GM18502 (cell line): ENCODE data around the gene CEP295NL.
"Not testable (repeated sequence)": the region's sequence is repeated elsewhere in the genome, so short reads cannot be mapped to it uniquely, and the experiment has no call there.

Experiments
- ATAC-seq: cut with Tn5 transposase; IDR thresholded peaks from one replicate; pipeline ENCODE4 v1.9.1; 2021; ENCODE audit warnings: mild to moderate bottlenecking; ENCODE audit not compliant: unreplicated experiment, poor library complexity

The CEP295NL gene

GRCh38 chr17:78910497-78911284, 7.7 kb upstream of the CEP295NL start:
- ATAC-seq: no peak

DNA sequence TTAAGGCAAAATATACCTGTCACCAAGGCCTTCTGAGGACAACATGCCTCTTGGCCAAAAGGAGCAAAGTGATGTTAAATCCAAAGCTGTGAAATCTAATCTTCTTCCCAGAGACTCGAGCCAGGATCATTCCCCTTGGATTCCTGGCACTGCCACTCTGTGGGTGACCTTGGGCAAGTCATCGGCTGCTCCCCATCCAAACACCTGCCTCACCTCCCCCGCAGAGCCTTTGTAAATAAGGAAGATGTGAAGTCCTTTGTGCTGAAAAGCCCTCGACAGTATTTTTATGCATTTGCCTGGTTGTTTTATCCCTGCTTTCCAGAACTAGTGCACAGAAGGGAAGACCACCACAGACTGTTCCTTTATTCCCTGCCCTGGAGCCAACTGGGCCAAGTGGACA, 5.4 kb upstream of the CEP295NL start:
- ATAC-seq: no peak

DNA sequence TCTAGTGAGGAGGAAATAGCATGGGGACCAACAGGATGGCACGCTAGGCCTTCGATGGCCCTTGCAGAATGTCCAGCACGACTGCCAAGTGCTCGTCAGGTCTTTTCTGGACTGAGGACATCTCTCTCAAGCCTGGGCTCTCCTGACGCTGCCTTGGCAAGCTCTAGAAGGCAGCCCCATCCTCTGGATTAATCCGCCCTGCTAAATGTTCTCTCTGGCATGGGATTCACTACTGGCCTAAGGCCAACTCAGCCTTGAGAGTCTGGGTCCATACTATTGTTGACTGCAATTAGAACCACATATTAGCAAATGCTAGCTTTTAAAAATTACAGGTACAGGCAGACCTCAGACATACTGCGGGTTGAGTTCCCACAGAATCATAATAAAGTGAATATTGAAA, 2.5 kb upstream of the CEP295NL start:
- ATAC-seq: no peak

DNA sequence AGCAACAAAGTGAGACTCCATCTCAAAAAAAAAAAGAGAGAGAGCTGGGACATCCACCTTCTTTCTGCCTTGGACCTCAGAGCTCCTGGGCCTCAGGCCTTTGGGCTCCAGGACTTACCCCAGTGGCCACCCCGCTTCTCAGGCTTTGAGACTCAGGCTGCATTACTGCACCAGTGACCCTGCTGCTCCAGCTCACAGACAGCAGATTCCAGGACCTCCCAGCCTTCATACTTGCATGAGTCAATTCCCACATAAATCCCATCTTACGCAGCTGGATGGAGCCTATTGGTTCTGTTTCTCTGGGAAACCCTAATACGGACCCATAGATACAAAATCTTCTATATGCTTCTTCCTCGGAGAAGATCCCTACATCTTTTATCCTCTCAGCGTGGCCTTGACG, 2.1 kb upstream of the CEP295NL start:
- ATAC-seq: no peak

GRCh38 chr17:78904371-78904770, 1.4 kb upstream of the CEP295NL start:
- ATAC-seq: no peak

DNA sequence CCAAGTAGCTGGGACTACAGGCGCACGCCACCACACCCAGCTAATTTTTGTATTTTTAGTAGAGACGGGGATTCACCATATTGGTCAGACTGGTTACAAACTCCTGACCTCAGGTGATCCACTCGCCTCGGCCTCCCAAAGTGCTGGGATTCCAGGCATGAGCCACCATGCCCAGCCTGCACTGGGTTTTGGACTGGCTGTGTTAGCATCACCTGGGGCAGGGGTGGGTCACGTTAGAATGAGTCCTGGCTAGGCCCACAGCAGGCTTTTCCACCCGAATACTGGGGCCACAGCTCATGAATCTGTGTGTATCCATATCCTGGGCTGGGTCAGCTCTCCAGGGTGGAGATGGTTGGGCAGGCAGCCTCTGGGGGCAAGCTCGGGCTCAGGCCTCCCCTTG, 770 bp downstream of the CEP295NL start:
- ATAC-seq: not testable (repeated sequence)

- ATAC-seq: no peak
Measured at GRCh38 chr17:78901806-78902205, 1.2 kb downstream of the CEP295NL start.

- no peak for ATAC-seq
Measured at GRCh38 chr17:78900816-78901215, 2.2 kb downstream of the CEP295NL start.

GRCh38 chr17:78899361-78900260, 3.4 kb downstream of the CEP295NL start:
- ATAC-seq: no peak

DNA sequence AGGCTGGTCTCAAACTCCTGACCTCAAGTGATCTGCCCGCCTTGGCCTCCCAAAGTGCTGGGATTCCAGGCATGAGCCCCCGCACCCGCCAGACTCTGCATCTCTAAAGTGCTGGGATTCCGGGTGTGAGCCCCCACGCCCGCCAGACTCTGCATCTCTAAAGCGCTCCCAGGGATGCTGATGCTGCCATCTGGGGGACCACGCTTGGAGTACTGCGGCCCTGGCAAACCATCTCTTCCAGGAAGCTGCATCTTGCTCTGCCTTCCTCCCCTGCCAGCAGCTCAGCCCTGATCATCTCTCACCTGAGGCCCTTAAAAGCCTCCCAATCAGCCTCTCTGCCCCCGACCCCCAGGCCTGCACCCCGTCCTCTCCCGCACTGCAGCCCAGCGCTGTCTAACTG, 4.1 kb downstream of the CEP295NL start:
- no peak for ATAC-seq

DNA sequence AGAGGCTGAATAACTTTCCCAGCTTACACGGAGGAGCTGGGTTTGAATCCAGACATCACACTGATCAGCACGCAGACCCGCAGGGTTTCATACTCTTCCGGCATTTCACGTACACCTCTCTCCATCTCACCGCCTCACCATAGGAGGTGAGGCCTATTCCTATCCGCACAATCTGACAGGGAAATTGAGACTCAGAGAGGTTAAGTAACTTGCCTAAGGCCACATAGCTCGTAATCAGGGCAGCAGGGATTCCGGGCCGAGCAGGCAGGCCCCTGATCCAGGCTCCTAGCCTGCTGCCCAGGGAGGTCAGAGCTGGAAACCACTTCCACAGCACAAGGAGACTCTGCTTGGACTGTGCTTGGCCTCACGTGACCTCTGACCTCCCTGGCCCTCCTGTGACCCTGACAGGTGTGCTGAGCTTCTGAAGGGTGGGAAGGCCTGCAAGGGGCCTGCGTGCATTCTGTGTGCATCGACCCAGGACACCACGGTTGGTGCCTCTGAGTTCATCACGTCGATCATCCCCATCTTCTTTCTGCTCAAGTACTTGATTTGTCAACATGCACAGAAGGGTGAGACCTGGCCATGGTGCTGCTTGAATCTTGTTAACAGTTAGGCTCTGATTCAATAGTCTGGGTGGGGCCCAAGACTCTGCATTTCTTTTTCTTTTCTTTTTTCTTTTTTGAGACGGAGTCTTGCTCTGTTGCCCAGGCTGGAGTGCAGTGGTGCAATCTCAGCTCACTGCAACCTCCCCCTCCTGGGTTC, 4.7 kb downstream of the CEP295NL start:
- no peak for ATAC-seq

- no peak for ATAC-seq
Measured at GRCh38 chr17:78897664-78898047, 5.3 kb downstream of the CEP295NL start.

DNA sequence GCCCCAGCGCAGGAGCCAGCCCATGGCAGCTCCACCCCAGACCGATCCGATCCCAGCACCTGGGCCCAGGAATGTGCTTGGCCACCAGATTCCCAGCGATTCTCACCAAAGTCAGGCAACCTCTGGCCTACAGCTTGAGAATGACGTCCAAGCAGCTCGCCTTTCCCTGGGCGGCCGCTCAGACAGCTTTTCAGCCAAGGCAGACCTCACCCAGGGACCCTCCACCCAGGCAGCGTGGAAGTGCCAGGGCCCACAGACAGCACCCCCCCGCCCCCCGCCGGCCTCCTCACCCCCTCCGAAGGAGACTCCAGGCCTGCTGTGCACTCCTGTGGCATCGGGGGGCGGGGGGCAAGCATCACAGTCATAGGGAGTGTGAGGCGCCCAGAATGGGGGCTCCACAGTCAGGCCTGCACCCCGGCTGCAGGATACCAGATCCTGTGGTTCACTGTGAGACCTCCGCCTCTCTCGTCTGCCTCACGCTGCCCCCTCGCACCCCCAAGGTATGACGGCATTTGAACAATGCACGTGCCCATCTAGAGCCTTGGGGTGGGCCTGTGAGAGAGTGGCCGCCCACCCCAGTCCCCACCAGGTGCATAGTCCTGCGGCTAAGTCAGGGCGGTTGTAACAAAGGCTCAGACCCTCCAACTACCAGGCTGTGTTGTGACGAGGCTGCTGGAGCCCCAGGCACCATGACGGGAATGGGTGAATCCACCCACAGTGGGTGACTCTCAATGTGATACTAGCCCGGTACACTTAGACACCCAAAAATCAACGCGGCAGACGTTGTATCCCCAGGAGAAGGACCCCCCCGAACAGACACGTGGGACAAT, 6.0 kb downstream of the CEP295NL start:
- ATAC-seq: no peak

DNA sequence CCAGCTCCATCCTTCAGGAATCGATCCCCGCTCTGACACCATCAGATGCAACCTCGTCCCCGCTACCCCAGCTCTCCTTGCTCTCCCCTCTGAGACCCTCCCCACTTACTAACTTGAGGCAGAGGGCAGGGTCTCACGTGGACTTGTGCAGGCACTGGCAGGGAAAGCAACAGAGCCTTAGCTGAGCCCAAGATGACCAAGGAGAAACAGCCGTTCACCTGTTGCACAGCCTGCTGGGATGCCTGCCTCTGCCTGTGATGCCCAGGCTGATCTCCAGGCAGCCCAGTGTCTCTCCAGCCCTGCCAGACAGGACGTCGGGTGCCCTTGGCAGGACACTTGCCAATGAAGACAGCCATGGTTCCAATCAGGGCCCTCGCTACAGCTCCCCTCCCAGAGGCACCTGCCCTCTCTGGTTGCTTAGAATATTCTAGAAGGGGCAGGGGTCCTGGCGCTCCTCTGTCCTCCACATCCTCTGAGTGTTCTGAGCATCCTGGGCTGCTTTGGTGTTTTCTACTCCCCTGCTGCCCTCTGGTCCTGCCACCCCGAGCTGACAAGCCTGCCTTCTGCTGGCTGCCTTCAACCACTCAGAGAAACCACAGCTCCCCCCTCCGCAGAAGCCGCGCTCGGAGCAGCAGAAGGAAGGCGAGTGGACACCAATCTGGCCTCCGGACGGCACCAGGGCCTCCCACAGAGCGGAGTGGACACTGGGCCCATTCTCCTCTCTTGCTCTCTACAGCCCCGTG, 6.7 kb downstream of the CEP295NL start:
- ATAC-seq: no peak

DNA sequence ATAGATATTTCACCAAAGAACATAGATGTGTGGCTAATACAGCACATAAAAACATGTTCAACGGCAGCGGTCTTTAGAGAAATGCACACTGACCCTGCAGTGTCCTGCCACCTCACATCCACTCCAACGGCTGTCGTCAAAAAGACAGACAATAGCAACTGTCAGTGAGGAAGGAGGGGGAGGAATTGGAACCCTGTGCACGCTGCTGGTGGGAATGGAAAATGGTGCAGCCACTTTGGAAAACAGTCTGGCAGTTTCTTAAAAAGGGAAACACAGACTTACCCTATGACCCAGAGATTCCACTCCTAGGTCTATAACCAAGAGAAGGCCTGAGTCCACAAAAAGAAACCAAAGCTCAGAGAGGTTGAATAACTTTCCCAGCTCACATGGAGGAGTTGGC, 7.7 kb downstream of the CEP295NL start:
- ATAC-seq: no peak

DNA sequence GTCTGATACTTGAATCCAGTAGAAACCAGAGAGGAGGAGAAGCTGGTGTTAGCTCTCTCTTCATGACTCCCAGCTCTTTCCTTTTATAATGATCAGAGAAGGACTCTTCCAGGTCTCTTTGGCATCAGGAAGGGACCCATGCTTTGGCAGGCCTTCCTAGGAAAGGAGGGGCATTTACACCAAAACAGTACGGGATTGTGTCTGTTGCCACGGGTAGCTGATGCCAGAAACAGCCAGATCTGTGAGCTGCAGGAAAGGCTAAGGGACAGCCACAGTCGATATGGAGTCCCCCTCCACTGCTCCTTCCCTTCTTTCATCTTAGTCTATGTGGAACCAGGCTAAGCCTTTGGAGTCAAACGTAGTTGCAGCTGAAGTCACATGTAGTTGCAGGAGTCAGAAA, 9.3 kb downstream of the CEP295NL start:
- ATAC-seq: no peak

DNA sequence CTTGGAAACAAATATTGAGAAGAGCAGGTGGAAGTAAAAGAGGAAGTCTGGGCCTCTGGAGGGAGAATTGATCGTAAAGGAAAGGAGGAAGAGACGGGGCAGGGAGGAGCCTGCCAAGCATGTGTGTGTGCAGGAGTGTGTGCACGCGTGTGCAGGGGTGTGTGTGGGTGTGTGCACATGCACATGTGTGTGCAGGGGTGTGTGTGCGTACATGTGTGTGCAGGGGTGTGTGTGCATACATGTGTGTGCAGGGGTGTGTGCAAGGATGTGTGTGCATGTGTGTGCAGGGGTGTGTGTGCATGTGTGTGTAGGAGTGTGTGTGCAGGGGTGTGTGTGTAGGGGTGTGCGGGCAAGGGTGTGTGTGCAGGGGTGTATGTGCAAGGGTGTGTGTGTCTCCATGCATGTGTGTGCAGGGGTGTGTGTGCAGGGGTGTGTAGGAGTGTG, 10.0 kb downstream of the CEP295NL start:
- no peak for ATAC-seq

- no peak for ATAC-seq
Measured at GRCh38 chr17:78892520-78892919, 10.5 kb downstream of the CEP295NL start.

DNA sequence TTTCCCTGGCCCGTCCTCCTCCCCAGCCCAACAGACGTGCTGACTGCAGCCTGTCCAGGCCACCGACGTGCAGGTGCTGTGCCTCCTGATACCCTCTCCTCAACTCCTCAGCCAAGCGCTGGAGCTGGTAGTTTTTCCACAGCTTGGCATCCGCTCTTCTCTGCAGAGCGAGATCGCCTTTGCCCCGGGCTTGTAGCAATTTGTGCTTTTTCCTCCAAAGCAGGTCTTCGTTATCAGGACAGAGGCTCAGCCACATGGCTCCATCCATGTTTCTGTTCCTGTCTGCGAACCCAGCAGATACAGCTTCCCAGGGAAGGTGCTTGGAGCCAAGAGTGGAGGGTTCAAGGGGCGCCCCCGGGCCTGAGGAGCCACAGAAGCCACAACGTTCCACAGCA, 10.9 kb downstream of the CEP295NL start:
- no peak for ATAC-seq
